Measurements from ENCODE around the gene F2RL1. TPM values are rescaled to one million over a fixed set of nuclear protein-coding genes. Genes with fewer than 3 reads are reported as not detected.

F2RL1 gene
- total and polyA plus RNA-seq, 2 of the 13 experiments (the other 11 are each of a cell fraction or from before 2014, with no cell fraction given) = 9.9 to 23.0 TPM

GRCh38 chr5:76808141-76808691 is 10.6 kb upstream of the F2RL1 start:
- Histone ChIP-seq H3K27me3 (ENCODE audit: control insufficient read depth in 1 of 2, insufficient read depth in 2 of 2, low read length in 2 of 2) (peaks cover 2 to 4% of the 10 kb centered on the region in 2 experiments; a peak in 1 of 5 replicates), H3K9me3 (ENCODE audit: low read length) (no peaks in the 10 kb centered on the region), H3K4me3 (replicated peaks in 1 of 3; ENCODE audit: insufficient read depth in 1 of 3, low read depth in 2 of 3, low read length in 3 of 3) (no peak overlapping the region), H3K4me1 (ENCODE audit: insufficient read depth, low read length) (peaks cover 29% of the 10 kb centered on the region), H4K20me1 (ENCODE audit: insufficient read depth, low read length) (no peaks in the 10 kb centered on the region), H3K79me2 (ENCODE audit: insufficient read depth, low read length) (no peaks in the 10 kb centered on the region), H3K4me2 (ENCODE audit: low read depth, low read length) (no peak overlapping the region), H3K27ac (ENCODE audit: extremely low read length, insufficient read depth, low read length) (no peak overlapping the region), H2AFZ (ENCODE audit: low read length) (no peak overlapping the region), H3K36me3 (replicated peaks in 1 of 2; ENCODE audit: control insufficient read depth in 1 of 2, insufficient read depth in 2 of 2, low read length in 2 of 2) (no peaks in the 10 kb centered on the region), H3K9ac (ENCODE audit: insufficient read depth, low read depth, low read length) (no peak overlapping the region)
- ATAC-seq (no peak), DNase-seq (ENCODE audit: low spot score) (no peak), FAIRE-seq (no peak)
- no TSS peak for BruUV-seq (replicated peaks)
- ChIA-PET POLR2A (interaction anchor here (3.3 to 4.6 kb wide), 2 partner anchors 11 to 17 kb away, joined by 44 to 48 read pairs; partner anchors contain the start of gene F2RL1), CTCF (ENCODE audit: low intra/inter-chr PET ratio, low total read pairs) (no interaction called here)
- in situ Hi-C loops (cut with HindIII; ENCODE audit: extremely low pct_ligation_motif_present, low pct_unique_long_range_greater_than_20kb) (no loop called here), intact Hi-C loops (cut with micrococcal nuclease; ENCODE audit: unreplicated experiment) (no loop called here)
- WGBS (ENCODE audit: low lambda C conversion rate) = 43% methylated on average over 4 of the region's 5 CpGs
- TF ChIP-seq ZNF782 (CRISPR knock-in tag; IDR thresholded peaks at IDR 0.05; ENCODE audit: borderline replicate concordance) (no peak), KIAA2018 (CRISPR knock-in tag; IDR thresholded peaks at IDR 0.05; ENCODE audit: borderline replicate concordance) (no peak), ZFYVE20 (CRISPR knock-in tag; IDR thresholded peaks at IDR 0.05; ENCODE audit: borderline replicate concordance, low read depth) (no peak), ZNF678 (CRISPR knock-in tag; IDR thresholded peaks at IDR 0.05) (no peak), ZNF414 (CRISPR knock-in tag; IDR thresholded peaks at IDR 0.05) (no peak), SPEN (CRISPR knock-in tag; IDR thresholded peaks at IDR 0.05; ENCODE audit: low read depth) (no peak), ZNF326 (CRISPR knock-in tag; IDR thresholded peaks at IDR 0.05; ENCODE audit: borderline replicate concordance) (no peak), GATA4 (IDR thresholded peaks at IDR 0.05; ENCODE audit: borderline replicate concordance, low read depth) (no peak), MED8 (CRISPR knock-in tag; IDR thresholded peaks at IDR 0.05; ENCODE audit: insufficient replicate concordance) (no peak), JUNB (CRISPR knock-in tag; IDR thresholded peaks at IDR 0.05; ENCODE audit: borderline replicate concordance) (no peak), ZBED4 (CRISPR knock-in tag; IDR thresholded peaks at IDR 0.05; ENCODE audit: borderline replicate concordance) (no peak)

Data from HepG2 (cell line).